ENCODE results near the gene PRRC2A.

PRRC2A gene

GRCh38 chr6:31664790-31665500 is 44.4 kb downstream of the PRRC2A start, which contains the start of gene GPANK1:
GPANK1 (minus strand) TSS chr6:31664997; CDS start chr6:31664478, 519 bp downstream.
- CTCF ChIA-PET, result no interaction called here
- DNase-seq (ENCODE audit: low spot score), result peak; percentile 59
- peak within 1 kb of the TSS; percentile 98 for H3K27ac ChIP-seq
- no peak for TF ChIP-seq CTCF (conservative IDR thresholded peaks at IDR 0.05; ENCODE audit: low read depth)
- POLR2A ChIA-PET (ENCODE audit: low non-redundant PET), result interaction anchor here (1.1 kb wide), 1 partner anchor 13 kb away, joined by 6 read pairs; the partner anchor contains the start of gene BAG6

GRCh38 chr6:31665501-31666336 is 45.2 kb downstream of the PRRC2A start, which contains the start of gene CSNK2B:
CSNK2B (plus strand) TSS chr6:31666080; CDS start chr6:31666832, 752 bp downstream.
- CTCF ChIA-PET, result no interaction called here
- POLR2A ChIA-PET (ENCODE audit: low non-redundant PET), result interaction anchor here (0.5 to 1.1 kb wide), 2 partner anchors 13 to 1307 kb away, joined by 4 to 6 read pairs; partner anchors contain the start of gene BAG6
- DNase-seq (ENCODE audit: low spot score), result peak; percentile 96
- TF ChIP-seq CTCF (conservative IDR thresholded peaks at IDR 0.05; ENCODE audit: low read depth), result no peak
- H3K27ac ChIP-seq, result peak within 1 kb of the TSS; percentile 98

GRCh38 chr6:31666337-31666965 is 45.9 kb downstream of the PRRC2A start:
- H3K27ac ChIP-seq, result peak overlapping the region; percentile 98
- POLR2A ChIA-PET (ENCODE audit: low non-redundant PET), result no interaction called here

GRCh38 chr6:31669676-31670075 is 49.2 kb downstream of the PRRC2A start, which contains the start of gene LY6G5B:
LY6G5B (plus strand) TSS chr6:31669976; CDS start chr6:31670951, 975 bp downstream.
- ChIA-PET CTCF (no interaction called here), POLR2A (ENCODE audit: low non-redundant PET) (interaction anchor here (0.7 kb wide), 1 partner anchor 25 kb away, joined by 3 read pairs; no protein-coding TSS in a partner anchor)
- 0 out of 2 replicates have a peak within 1 kb of the TSS, but pooled peaks have one; percentile 4 for H3K27ac ChIP-seq

More at GRCh38 chr6:31666337-31666965, 45.9 kb downstream of the PRRC2A start:
- CTCF ChIA-PET, result no interaction called here
- DNase-seq (ENCODE audit: low spot score), result no peak
- no peak for TF ChIP-seq CTCF (conservative IDR thresholded peaks at IDR 0.05; ENCODE audit: low read depth)

GRCh38 chr6:31676322-31676903 is 55.9 kb downstream of the PRRC2A start:
- H3K27ac ChIP-seq, result no peak overlapping the region
- ChIA-PET CTCF (no interaction called here), POLR2A (ENCODE audit: low non-redundant PET) (no interaction called here)
- no peak for TF ChIP-seq CTCF (conservative IDR thresholded peaks at IDR 0.05; ENCODE audit: low read depth)
- DNase-seq (ENCODE audit: low spot score), result no peak

More at GRCh38 chr6:31669676-31670075, 49.2 kb downstream of the PRRC2A start, which contains the start of gene LY6G5B:
- no peak for DNase-seq (ENCODE audit: low spot score)
- TF ChIP-seq CTCF (conservative IDR thresholded peaks at IDR 0.05; ENCODE audit: low read depth), result no peak
